GM12892 (cell line): ENCODE results near the gene ZNF366.

Source experiments
- DNase-seq: peaks from one replicate; pipeline ENCODE4 v3.0.0; 2011; ENCODE audit not compliant: insufficient read length
- FAIRE-seq: peaks from 2 replicates; lab custom pipeline; 2011; peaks lifted over from hg19 to GRCh38; lab: Jason Lieb, UNC
- POLR2A ChIP-seq: IDR thresholded peaks from 2 replicates; pipeline ENCODE4 v1.6.1; 2011; ENCODE audit warnings: low read depth, low read length, control low read depth
- POLR2AphosphoS5 ChIP-seq: IDR thresholded peaks from 2 replicates; pipeline ENCODE4 v1.6.1; 2011; ENCODE audit warnings: low read depth, low read length, control low read depth
- TAF1 ChIP-seq: IDR thresholded peaks from 2 replicates; pipeline ENCODE4 v1.6.1; 2011; ENCODE audit warnings: low read depth, mild to moderate bottlenecking, control low read depth, low read length, borderline replicate concordance

Gene ZNF366

DNA sequence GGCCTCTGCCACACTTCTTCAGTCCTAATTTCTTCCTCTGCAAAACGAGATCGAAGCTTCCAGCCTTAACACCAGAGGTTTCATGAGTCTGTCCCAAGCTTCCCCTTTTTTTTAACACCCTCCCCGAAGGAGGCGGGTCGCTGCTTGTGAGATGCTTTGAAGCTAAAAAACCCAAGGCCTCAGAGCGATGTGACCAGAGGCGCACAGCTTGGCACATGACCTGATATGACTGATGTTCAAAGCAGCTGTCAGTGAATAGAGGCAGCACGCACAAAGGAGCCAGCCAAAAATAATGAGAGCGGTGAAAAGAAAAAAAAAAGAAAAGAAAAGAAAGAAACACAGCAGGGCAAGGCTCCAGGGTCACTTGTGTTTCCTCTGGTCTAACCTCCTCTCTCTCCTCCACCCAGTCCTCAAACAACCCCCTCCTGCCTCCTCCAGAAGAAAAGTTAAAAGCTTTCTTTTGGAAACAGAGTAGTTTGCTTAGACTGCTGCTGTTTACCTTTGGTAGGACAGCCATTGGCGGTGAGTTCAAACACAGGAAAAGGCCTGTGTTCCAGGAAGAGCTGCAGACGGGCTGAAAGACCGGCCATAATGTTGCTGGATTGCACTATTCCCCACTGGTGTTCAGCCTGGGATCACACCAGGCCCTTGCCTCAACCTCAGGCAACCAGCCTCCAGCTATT lies 10.9 kb upstream of the ZNF366 start:
- DNase-seq (no peak), FAIRE-seq (no peak)
- TF ChIP-seq TAF1 (no peak), POLR2AphosphoS5 (no peak), POLR2A (no peak)

DNA sequence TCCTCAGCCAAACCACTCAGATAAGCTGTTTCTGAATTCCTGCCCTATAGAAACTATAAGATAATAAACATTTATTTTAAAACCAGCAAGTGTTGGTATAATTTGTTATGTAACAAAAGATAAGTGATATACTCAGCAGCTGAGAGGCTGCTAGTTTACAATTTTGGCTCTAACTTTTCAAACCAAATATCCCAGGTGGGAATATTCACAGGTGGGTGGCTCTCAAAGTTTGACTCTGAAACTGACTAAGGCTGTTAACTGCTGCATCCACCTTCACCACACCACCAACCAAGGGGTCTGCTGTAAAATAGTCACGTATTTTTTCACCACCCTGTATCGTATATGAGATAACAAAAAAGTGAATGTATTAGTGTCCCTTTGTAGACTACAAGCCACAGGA lies 9.7 kb upstream of the ZNF366 start:
- DNase-seq: no peak
- no peak for TF ChIP-seq POLR2A
- TF ChIP-seq TAF1: no peak
- TF ChIP-seq POLR2AphosphoS5: no peak

DNA sequence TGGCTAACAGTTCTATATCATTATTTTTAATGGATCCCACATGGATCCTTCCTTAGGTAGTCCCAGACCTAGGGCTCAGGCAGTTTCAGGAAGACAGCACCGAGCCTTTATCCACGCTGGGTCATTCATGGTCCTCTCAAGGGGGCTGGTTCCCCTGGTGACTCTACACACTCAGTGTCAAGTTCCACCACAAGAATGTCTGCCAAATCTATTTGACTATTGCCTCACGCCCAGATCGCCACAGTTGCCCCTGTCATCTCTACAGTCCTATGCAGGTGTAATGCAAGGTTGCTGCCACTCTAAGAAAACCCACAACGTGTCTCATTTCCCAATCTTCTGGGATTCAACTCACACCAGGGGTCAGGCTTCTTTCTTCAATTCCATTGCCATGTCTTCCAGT lies 8.0 kb upstream of the ZNF366 start:
- no peak for DNase-seq
- FAIRE-seq: no peak
- TF ChIP-seq TAF1 (no peak), POLR2AphosphoS5 (no peak), POLR2A (no peak)

More for the DNA sequence above, 9.7 kb upstream of the ZNF366 start:
- FAIRE-seq: no peak

DNA sequence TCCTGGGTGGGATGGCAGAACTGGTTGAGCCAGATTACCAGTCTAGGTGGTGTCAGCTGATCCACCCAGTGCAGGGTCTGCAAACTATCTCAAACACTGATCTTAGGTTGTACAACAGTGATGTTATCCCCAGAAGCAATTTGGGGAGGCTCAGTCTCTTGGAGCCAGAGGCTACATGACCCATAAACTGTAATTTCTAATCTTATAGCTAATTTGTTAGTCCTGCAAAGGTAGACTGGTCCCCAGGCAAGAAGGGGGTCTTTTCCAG lies 5.3 kb upstream of the ZNF366 start:
- FAIRE-seq (no peak), DNase-seq (no peak)
- TF ChIP-seq POLR2A (no peak), POLR2AphosphoS5 (no peak), TAF1 (no peak)

DNA sequence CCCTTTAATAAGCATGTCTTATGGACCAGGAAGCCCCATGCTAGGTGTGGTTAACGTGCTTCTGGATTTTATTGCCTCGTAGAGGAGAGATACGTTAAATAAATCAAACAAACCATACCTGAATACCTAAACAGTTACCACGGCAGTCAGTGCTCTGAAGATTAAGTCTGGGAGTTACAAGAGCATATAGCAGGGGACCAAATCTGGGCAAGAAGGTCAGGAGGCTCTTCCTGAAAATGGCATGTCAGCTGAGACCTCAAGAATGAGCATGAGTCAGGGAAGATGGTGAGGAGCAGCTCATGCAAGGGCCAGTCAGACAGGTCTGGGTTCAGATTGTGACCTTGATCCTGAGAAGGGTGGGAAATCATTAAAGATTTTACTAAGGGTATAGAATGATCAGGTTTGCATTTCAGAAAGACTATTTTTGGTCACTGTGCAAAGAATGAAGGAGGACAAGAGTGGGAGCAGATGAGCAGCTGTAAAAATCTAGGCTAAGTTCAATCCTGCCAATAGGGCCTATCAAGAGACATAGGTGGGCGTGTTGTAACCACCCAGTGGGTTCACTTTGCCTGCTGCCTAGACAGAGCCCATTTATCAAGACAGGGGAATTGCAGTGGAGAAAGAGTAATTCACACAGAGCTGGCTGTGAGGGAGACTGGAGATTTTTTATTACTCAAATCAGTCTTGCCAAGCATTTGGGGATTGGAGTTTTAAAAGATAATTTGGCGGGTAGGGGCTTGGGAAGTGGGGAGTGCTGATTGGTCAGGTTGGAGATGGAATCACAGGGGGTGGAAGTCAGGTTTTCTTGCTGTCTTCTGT lies 4.8 kb upstream of the ZNF366 start:
- DNase-seq (no peak), FAIRE-seq (no peak)
- TF ChIP-seq POLR2AphosphoS5: no peak
- TF ChIP-seq POLR2A: no peak
- TF ChIP-seq TAF1: no peak

DNA sequence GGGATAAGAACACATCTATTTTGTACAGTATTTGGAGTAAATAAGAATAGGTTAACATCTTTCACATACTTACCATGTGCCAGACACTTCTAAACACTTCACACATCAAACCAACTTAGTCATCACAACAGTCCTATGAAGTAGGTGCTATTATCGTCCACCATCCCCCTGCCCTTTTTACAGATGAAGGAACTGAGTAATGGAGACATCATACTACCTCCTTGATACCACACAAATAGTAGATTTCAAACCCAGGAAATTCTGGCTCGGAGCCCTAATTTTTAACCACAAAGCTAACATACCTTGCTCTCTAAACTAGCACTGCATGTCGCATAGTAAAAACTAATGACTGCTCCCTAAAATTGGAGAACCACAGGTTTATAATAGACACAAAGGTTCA lies 4.2 kb upstream of the ZNF366 start:
- TF ChIP-seq TAF1: no peak
- TF ChIP-seq POLR2A: no peak
- no peak for TF ChIP-seq POLR2AphosphoS5
- FAIRE-seq (no peak), DNase-seq (no peak)

DNA sequence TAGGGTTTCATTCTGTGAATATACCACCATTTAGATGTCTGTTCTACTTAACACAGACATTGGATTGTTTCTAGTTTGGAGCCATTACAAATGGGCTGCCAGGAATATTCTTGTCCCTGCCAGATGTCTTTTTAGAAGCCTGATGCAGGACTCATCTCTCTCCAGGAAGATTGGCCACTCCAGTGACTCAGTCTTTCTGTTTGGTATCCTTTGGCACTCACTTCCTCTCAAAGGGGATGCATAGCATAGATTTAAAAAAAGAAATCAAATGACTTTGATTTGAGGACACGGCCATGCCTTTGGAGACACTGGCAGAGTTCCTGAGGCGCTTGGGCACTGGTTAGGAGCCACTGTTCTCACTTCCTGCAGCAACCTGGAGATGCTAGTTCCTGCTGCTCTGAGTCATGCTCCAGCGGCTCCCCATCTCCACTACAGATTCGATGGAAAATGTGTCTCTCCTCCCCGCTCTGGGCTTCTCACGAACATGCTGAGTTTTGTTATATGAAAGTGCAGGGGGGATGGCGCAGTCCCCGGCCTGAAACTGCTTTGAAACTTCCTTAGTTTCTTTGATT lies 3.5 kb upstream of the ZNF366 start:
- no peak for FAIRE-seq
- no peak for DNase-seq
- TF ChIP-seq TAF1: no peak
- TF ChIP-seq POLR2A: no peak
- no peak for TF ChIP-seq POLR2AphosphoS5

DNA sequence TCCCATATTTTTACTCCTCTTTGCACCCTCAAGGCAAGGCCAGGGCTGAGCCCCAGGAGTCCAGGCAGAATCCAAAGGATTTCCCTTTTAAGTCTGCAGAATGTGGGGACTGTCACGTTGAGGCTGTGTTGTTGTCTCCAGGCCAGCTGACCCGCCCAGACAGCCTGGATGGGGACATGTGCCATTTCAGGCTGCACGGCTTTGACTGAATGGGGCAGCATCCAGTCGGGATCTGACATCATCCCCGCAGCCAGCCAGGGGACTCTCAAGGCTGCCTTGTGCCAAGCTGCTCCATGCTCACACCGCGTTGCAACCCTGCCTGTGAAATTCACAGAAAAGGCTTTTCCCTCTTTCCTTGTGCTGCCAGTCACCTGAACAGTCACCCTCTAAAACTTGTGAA lies 2.2 kb upstream of the ZNF366 start:
- DNase-seq (no peak), FAIRE-seq (no peak)
- TF ChIP-seq POLR2A: no peak
- TF ChIP-seq POLR2AphosphoS5: no peak
- no peak for TF ChIP-seq TAF1

DNA sequence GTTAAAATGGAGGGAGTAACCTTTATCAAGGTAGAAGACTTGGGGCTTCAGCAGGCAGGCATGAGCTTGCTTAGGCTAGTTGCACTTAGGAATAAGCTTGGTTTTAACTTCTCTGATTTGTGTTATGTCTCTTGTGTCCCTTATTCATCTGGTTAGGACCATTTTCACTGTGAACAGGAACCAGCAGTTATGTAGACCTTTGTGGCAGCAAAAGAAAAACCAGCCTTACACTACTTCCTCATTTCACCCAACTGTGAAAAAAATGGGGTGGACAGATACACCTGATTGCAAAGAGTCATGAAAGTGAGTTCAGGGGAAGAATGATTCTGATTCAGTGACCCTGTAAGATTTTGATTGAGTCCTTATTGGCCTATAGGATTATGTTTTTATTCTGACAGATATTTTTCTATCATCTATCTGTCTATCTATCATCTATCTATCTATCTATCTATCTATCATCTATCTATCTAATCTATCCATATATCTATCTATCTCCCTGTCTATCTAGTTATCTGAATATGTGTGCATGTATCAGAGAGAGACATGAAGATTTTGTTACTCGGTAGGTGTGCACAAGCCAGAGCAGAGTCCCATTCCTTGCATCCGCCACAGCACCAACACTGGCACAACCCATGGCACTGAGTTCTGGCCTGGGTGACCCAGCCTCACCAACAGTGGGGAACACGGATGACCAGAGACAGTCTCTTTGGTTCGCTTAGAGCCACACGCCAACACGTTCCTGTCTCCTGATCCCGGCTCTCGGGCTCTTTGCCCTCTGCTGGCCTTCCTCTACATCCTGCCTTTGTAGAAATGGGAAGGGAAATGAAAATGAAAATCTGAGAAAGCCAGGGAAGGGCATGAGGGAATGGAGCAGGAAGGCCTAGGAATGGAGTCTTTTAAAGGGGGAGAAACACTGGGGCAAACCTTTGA lies 1.3 kb upstream of the ZNF366 start:
- no peak for TF ChIP-seq POLR2A
- no peak for TF ChIP-seq POLR2AphosphoS5
- no peak for TF ChIP-seq TAF1
- DNase-seq (peak; percentile 45), FAIRE-seq (no peak)

DNA sequence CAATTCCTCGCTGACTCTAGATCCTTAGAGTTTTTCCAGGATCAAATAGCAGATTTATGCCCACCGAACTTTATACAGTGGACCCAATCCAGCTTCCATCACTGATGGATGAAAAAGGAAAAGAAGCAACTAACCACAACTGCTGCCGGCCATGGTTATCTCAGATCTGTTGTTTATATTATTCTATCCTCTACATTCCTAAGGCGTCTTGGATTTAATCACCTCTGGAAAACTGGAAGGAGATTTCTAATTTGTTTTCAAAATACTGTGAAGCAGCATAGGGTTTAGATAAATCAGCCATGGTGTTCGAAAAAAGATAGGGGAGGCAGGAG lies 663 bp upstream of the ZNF366 start:
- TF ChIP-seq TAF1 (no peak), POLR2AphosphoS5 (no peak), POLR2A (no peak)
- FAIRE-seq: no peak
- DNase-seq: no peak

DNA sequence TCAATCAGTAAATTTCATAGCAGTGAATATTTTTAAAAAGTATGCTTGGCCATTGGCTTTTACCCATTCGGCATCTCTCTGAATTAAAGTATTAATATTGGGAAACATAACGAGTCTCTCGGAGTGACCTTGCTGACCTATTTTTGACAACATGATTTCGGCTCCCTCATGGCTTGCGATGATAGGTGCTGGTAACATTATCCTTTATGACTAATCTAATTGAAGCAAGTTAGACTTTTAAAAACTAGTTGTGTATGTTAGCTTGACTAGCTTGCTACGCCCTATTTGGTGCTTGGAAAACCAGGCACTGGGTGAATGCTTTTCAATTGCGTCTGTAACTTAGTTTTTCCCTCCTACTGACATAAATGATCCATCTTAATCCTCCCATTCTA lies 1.1 kb downstream of the ZNF366 start:
- no peak for DNase-seq
- FAIRE-seq: no peak
- TF ChIP-seq POLR2AphosphoS5 (no peak), TAF1 (no peak), POLR2A (no peak)
